Activated B cell treated with CpG ODN at 0.5 μM for 24 hours (primary cell): ENCODE data around the gene ECI1. TPM values are rescaled to one million over a fixed set of nuclear protein-coding genes. Genes with fewer than 3 reads are reported as not detected.

ENCODE experiments used
- ATAC-seq: fragments of 200-7000 bp; cut with Tn5 transposase; one replicate; pipeline ENCODE4 v1.10.0; 2021; ENCODE audit warnings: low read depth, mild to moderate bottlenecking, moderate library complexity
- CTCF ChIA-PET: fragments of 350-600 bp; sonication (Branson Sonifier 250); formaldehyde crosslinking; loops from one replicate; lab custom pipeline; 2021; ENCODE audit warnings: antibody characterized with exemption; lab: Charles Lee
- POLR2A ChIA-PET: fragments of 350-600 bp; sonication (Branson Sonifier 250); formaldehyde crosslinking; loops from one replicate; lab custom pipeline; 2021; ENCODE audit warnings: antibody characterized with exemption; lab: Charles Lee
- DNase-seq: peaks from one replicate; pipeline ENCODE4 v3.0.0; 2022
- H3K27ac Mint-ChIP-seq: one replicate; pipeline ENCODE4 v1.8.0; 2020; ENCODE audit warnings: mixed read lengths
- H3K27me3 Mint-ChIP-seq: one replicate; pipeline ENCODE4 v1.8.0; 2021; ENCODE audit warnings: mixed read lengths
- H3K36me3 Mint-ChIP-seq: one replicate; pipeline ENCODE4 v1.8.0; 2021; ENCODE audit warnings: low read depth, mixed read lengths
- H3K4me1 Mint-ChIP-seq: one replicate; pipeline ENCODE4 v1.8.0; 2021; ENCODE audit warnings: mixed read lengths
- H3K4me3 Mint-ChIP-seq: one replicate; pipeline ENCODE4 v1.8.0; 2020; ENCODE audit warnings: mild to moderate bottlenecking, mixed read lengths
- H3K9me3 Mint-ChIP-seq: one replicate; pipeline ENCODE4 v1.8.0; 2020; ENCODE audit warnings: mixed read lengths
- intact Hi-C: fragments of 100-400 bp; cut with micrococcal nuclease; formaldehyde crosslinking; loops from one replicate; pipeline ENCODE4 v1.15.1; 2024
- total RNA-seq: library from RNA; stranded (reverse); gene quantifications from 2 replicates; pipeline ENCODE4 v1.2.3, GENCODE V29; 2022
- TF ChIP-seq, protein P1 (sequence below): fragments of 200-600 bp; IDR thresholded peaks from one replicate; pipeline ENCODE4 v1.8.0; 2022; ENCODE audit warnings: antibody characterized with exemption, mild to moderate bottlenecking

The ECI1 gene
- total RNA-seq, 1 donor from 2014 or later = 38.1 TPM

DNA sequence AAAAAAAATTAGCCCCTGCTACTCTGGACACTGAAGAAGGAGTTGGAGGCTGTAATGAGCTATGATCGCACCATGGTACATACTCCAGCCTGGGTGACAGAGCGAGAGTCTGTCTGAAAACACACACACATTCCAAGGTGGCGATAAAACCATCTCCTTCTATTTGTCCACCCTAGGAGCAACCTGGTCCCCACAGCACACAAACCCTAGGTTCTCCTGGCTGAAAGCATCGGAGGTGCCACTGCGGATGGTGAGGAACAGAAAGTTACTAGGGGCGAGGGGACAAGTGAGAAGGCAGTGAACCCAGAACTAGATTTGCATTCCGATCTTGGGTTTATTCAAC is 1.4 kb upstream of the ECI1 start:
- ATAC-seq (peak; percentile 19), DNase-seq (no peak)
- Mint-ChIP-seq H3K4me1 (peaks cover 38% of the 10 kb centered on the region), H3K4me3 (peak overlapping the region; percentile 55), H3K9me3 (no peaks in the 10 kb centered on the region), H3K36me3 (peaks cover 46% of the 10 kb centered on the region), H3K27me3 (no peaks in the 10 kb centered on the region), H3K27ac (peak overlapping the region; percentile 90)
- intact Hi-C loops = loop anchor here (5.0 to 10.0 kb wide), 2 partner anchors 235 to 388 kb away; no protein-coding TSS in a partner anchor
- TF ChIP-seq, protein P1, sequence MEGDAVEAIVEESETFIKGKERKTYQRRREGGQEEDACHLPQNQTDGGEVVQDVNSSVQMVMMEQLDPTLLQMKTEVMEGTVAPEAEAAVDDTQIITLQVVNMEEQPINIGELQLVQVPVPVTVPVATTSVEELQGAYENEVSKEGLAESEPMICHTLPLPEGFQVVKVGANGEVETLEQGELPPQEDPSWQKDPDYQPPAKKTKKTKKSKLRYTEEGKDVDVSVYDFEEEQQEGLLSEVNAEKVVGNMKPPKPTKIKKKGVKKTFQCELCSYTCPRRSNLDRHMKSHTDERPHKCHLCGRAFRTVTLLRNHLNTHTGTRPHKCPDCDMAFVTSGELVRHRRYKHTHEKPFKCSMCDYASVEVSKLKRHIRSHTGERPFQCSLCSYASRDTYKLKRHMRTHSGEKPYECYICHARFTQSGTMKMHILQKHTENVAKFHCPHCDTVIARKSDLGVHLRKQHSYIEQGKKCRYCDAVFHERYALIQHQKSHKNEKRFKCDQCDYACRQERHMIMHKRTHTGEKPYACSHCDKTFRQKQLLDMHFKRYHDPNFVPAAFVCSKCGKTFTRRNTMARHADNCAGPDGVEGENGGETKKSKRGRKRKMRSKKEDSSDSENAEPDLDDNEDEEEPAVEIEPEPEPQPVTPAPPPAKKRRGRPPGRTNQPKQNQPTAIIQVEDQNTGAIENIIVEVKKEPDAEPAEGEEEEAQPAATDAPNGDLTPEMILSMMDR = no peak
- ChIA-PET CTCF (interaction anchor here (2.7 kb wide), 1 partner anchor 58 kb away, joined by 34 read pairs; no protein-coding TSS in a partner anchor), POLR2A (interaction anchor here (0.5 to 4.0 kb wide), 8 partner anchors 14 to 848 kb away, joined by 5 to 61 read pairs (median 7); partner anchors contain the start of genes CASKIN1 and TRAF7)

DNA sequence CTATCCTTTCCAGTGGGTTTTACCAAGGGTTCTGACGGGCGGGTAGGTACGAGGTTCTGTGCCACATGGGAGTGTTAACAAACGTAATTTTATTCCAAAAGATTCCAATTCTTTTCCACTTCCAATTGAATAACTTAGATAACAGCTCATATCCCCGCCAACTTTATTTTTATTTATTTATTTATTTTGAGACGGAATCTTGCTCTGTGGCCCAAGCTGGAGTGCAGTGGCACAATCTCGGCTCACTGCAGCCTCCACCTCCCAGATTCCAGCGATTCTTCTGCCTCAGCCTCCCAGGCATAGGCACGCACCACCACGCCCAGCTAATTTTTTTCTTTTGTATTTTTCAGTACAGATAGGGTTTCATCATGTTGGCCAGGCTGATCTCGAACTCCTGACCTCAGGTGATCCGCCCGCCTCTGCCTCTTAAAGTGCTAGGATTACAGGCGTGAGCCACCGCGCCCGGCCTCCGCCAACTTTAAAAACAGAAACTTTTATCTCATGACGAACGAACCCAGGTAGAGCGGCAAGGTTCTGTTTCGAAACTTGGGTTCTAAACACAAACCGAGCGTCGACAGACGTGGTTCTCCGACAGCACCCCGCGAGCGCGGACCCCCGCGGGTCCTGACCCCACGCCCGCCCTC is 613 bp downstream of the ECI1 start:
- Mint-ChIP-seq H3K36me3 (peaks cover 33% of the 10 kb centered on the region), H3K27me3 (no peaks in the 10 kb centered on the region), H3K9me3 (no peaks in the 10 kb centered on the region), H3K4me1 (peaks cover 35% of the 10 kb centered on the region), H3K27ac (peak overlapping the region; percentile 87), H3K4me3 (peak overlapping the region; percentile 86)
- POLR2A ChIA-PET = interaction anchor here (0.5 to 4.0 kb wide), 18 partner anchors 9 to 1032 kb away, joined by 3 to 61 read pairs (median 6); partner anchors contain the start of genes CASKIN1, CCNF, E4F1 and MLST8
- DNase-seq (no peak), ATAC-seq (no peak)
- intact Hi-C loops = loop anchor here (1.0 to 10.0 kb wide), 9 partner anchors 18 to 386 kb away; partner anchors contain the start of genes ABCA3, E4F1 and RNPS1
- CTCF ChIA-PET = interaction anchor here (1.0 to 2.7 kb wide), 11 partner anchors 19 to 357 kb away, joined by 3 to 34 read pairs (median 3); partner anchors contain the start of genes MLST8, PGP and TRAF7
- TF ChIP-seq, protein P1 = no peak

DNA sequence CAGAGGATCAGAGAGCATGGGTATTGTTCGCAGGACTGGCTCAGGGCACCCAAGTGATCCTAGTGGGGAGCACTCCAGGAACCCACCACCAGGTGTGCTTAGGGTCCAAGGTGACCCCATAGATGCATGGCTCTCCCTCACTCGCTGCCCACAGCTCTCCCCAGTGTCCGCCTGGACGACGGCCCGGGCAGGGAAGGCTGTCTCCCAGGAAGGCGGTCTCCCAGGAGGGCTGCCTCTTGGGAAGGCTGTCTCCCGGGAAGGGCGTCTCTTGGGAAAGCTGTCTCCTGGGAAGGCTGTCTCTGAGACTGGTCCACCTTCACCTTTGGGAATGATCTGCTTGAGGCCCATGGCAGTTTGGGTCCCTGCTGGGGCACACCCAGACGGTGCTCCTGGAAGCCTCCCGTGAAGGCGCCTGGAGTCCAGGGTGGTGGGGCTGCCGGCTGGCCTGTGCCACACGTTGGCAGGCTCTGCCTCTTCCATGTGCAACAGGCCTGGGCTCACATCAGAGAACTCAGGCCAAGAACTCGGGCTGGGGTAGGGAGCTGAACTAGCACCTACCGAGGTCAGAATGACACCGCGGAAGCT is 5.0 kb downstream of the ECI1 start:
- H3K4me3 Mint-ChIP-seq = no peak overlapping the region
- H3K4me1 Mint-ChIP-seq = peaks cover 10% of the 10 kb centered on the region
- CTCF ChIA-PET = no interaction called here
- intact Hi-C loops = no loop called here
- H3K36me3 Mint-ChIP-seq = peaks cover 36% of the 10 kb centered on the region
- no peak for DNase-seq
- H3K27ac Mint-ChIP-seq = no peak overlapping the region
- POLR2A ChIA-PET = interaction anchor here (1.4 kb wide), 1 partner anchor 91 kb away, joined by 4 read pairs; the partner anchor contains the start of gene TRAF7
- TF ChIP-seq, protein P1 = no peak
- ATAC-seq = no peak
- no peaks in the 10 kb centered on the region for H3K27me3 Mint-ChIP-seq
- H3K9me3 Mint-ChIP-seq = no peaks in the 10 kb centered on the region

DNA sequence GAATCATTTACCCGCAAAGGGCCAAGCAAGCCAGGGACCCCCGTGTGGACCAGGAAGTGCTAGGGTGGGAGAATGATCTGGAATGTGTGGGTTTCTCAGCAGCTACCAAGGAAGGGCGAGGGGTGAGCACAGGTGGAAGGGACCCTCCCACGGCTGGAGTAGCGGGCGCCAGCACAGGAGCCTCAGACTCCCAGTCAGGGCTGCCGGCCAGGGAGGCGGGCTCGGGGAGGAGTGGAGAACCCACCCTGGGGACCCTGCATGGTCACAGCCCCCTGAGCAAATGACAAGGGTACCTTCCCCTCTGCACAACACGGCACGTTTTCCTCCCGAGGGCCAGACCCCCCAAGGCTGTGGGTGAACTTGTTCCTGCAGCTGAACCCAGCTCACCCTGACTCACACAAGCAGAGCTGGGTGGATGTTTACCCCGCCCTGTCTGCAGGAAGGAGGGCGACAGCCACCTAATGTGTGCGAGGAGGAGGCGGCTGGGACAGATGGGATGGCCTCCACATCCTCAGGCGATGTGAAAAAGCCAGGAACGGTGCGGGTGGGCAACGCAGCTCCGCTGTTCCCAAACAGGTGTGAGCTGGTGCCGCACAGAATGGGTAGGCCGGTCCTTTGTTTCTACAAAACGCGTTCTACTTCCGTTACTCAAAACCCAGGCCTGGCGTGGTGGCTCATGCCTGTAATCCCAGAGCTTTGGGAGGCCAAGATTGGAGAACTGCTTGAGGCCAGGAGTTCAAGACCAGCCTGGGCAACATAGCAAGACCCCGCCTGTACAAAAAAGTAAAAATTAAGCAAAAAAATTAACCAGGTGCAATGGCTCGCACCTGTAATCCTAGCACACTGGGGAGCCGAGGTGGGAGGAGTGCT is 6.2 kb downstream of the ECI1 start:
- ATAC-seq (no peak), DNase-seq (no peak)
- H3K4me3 Mint-ChIP-seq = no peak overlapping the region
- H3K27me3 Mint-ChIP-seq = no peaks in the 10 kb centered on the region
- POLR2A ChIA-PET = no interaction called here
- peaks cover 36% of the 10 kb centered on the region for H3K36me3 Mint-ChIP-seq
- CTCF ChIA-PET = no interaction called here
- H3K9me3 Mint-ChIP-seq = no peaks in the 10 kb centered on the region
- intact Hi-C loops = no loop called here
- H3K4me1 Mint-ChIP-seq = peaks cover 3% of the 10 kb centered on the region
- no peak overlapping the region for H3K27ac Mint-ChIP-seq
- TF ChIP-seq, protein P1 = no peak
